GM20431 (cell line): ENCODE measurements around the gene FOXJ3.

Experiments used
- in situ Hi-C: fragments of 300-500 bp; cut with MseI, MboI; formaldehyde crosslinking; loops from one replicate; pipeline ENCODE4 v1.15.0; 2020; ENCODE audit warnings: low sequenced_read_pairs; ENCODE audit not compliant: unreplicated experiment

FOXJ3 gene

DNA sequence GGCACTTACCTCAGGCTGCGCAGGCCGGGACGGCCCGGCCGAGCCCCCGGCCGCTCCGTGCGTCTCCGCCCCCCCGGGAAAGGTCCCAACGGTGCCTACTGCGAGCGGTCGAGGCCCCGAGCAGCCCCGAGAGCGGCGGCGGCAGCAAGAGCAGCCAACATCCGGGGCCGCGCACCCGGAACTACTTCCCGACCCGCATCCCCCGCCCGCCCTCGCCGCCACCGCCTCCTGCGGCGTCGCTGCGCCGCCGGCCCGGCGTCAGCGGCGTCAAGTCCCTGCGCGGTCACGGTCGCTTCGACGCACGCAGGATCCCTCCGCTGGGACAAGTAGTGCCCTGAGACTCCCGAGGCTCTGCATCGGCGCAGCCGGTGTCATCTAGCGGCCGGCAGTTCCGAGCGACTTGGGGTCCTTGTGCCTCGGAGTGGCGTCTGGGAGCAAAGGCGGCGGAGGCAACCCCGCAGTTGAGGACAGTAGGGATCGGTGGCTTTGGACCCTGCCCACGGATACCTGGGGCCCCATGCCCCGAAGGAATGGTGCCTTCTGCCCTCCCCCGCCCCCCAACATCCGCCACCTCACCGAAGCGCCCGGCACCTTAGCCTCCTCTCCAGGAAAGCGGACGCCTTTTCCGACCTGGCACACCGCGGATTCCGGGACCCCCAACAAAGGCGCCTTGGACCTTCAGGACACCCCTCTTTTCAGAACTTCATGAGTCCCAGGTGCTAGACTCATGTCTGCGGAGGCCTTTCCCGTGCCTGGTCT, at the start of gene FOXJ3:
Gene FOXJ3, minus strand, starts transcription at position 186 of the 759 bp plus-strand sequence. CDS start 24,142 bp downstream, outside the sequence.
- in situ Hi-C loops, result no loop called here

DNA sequence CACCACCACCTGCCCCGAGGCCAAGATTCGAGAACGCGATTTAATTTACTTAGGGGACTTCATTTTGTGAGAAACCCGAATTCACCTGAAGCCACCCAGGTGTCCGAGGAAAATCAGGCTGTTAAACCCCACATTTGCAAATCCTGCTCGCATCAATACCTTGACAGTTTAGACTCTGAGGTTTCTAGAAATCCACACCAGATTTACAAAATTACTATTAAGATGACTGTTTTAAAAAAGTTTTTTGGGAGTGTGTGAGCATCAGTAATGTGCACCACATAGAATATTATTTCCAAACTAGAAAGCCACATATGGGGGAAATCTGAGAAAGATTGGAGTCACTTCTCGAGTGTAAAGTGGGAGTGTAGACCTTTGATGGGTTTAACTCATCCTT, 46.2 kb upstream of the FOXJ3 start:
- in situ Hi-C loops, result no loop called here

GRCh38 chr1:42380586-42381279, 45.7 kb upstream of the FOXJ3 start, which contains the start of gene RIMKLA:
Gene RIMKLA, plus strand, starts transcription at chr1:42380792. Its CDS starts 143 bp downstream, at chr1:42380935.
- in situ Hi-C loops, result no loop called here

DNA sequence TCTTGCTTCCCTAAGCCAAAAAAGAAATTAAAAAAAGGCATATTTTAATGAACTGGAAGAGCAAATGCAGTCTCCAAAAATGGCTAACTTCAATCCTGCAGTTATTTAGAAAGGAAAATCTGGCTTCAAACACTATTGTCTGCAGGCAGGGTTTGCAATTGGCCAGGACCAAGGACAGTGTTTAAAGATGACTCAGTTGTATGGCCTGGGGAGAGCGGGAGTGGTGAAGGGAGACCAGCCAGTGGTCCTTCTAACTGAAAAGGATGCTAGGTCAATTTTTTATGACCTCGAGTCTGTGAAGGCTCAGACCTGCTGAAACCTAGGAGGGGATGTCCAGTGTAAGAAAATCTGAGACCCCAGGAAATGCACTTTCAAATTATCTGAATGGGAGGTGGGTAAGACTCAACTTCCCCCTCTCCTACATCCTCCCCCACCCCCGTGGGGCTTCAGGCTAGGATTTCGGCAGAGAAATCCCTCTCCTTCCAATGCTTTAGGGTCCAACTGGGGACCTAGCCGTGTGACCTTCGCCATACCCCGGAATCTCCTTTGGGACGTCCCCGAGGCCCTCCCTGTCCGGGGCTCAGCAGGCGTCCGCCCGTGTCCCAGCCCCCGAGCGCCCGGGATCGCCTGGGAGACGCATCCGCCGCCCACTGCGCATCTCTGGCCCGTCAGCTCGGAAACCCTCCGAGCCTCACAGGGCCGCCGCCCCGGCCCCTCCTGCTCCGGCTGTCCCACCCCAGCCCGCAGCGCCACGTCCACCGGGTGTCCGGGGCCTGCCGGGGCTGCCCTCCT, 45.0 kb upstream of the FOXJ3 start:
- in situ Hi-C loops, result no loop called here

GRCh38 chr1:42372796-42373195, 37.8 kb upstream of the FOXJ3 start:
- in situ Hi-C loops, result loop anchor here (25.0 kb wide), 1 partner anchor 365 kb away; the partner anchor contains the start of gene CLDN19

GRCh38 chr1:42370876-42371549, 36.0 kb upstream of the FOXJ3 start:
- in situ Hi-C loops, result loop anchor here (25.0 kb wide), 1 partner anchor 366 kb away; the partner anchor contains the start of gene CLDN19

DNA sequence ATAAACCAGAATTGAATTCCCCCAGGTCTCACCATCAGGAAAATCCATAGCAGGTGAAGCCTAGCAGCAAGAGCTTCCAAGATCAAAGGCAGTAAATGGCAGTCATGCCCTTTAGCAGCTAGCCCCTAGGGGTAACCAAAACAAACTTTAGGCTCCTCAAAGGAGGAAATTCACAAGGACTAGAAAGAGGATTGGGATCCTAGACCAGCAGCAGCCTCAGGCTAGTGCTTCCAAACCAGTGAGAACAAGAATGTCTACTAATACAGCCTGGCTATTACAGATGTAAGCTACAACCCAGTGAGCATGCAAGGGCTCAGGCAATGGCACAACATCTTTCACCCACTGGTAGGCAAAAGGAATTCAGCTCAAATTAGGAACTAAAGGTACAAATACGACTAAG, 34.4 kb upstream of the FOXJ3 start:
- in situ Hi-C loops, result loop anchor here (25.0 kb wide), 1 partner anchor 368 kb away; the partner anchor contains the start of gene CLDN19

DNA sequence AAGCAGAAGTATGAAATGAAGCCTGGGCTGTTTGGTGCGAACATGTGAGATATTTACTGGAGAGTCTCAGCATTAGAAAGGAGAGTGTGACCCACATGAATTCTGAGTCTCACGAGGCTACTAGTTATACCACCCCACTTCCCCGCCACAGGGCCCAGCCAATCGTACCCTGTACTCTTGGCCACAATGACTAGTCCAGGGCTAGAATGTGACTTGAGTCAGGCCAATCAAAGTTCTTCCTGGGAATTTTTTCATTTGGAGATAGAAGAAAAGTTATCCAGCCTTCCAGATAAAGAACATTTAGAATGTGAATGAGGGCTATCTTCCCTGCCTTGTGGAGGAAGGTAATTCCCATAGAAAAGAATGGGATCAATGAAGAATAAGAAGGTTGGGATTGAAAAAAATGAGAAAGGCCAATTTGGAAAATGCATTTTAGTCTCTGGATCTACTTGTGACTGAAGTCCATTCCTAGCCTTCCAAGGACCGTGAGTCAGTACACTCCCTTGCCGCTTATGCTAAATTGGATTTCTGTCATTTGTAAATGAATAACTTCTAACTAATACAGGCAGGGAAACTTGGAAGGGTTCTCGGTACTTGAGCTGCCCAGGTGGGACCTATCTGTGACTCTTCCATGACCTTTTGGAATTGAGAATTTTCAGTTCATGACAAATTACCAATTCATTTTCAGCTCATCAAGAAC, 33.2 kb upstream of the FOXJ3 start:
- in situ Hi-C loops, result loop anchor here (25.0 kb wide), 1 partner anchor 369 kb away; the partner anchor contains the start of gene CLDN19

GRCh38 chr1:42365118-42365517, 30.1 kb upstream of the FOXJ3 start:
- in situ Hi-C loops, result loop anchor here (25.0 kb wide), 1 partner anchor 372 kb away; the partner anchor contains the start of gene CLDN19

DNA sequence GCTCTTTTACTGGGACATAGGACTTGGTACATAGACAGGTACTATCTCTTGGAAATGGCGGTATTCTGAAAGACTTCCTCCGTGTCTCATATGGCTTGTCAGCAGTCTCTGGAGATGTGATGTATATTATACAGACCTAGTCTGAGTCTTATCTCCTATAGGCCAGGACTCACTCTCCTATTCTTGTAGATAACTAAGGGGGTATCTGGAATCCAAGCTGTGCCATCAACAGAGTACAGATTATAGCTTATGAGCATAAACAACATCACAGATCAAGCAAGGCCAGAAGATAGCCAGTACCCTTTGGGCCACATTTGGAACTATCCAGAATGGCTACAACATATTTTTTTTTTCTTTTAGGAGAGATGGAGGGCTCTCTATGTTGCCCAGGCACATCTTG, 29.5 kb upstream of the FOXJ3 start:
- in situ Hi-C loops, result loop anchor here (25.0 kb wide), 1 partner anchor 373 kb away; the partner anchor contains the start of gene CLDN19

- in situ Hi-C loops, result loop anchor here (25.0 kb wide), 1 partner anchor 373 kb away; the partner anchor contains the start of gene CLDN19
Observed at GRCh38 chr1:42364089-42364488, 29.1 kb upstream of the FOXJ3 start.

DNA sequence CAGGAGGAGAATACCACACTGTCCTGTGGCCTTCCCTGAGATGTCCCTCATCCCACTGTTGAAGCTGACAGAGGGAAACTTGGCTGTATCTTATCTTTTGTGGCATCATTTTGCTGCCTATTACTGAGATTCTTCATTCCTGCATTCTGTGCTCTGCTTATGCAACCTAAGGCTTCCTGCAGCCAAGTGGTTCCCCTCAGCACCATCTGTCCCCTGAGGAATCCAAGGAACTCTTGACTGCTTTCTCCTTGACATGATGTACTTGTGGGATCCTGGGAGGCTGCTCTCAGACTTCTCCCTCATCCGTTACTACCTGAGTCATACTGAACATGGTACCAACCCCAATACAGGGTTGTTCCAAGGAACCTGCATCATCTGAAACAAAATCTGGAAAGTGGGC, 24.4 kb upstream of the FOXJ3 start:
- in situ Hi-C loops, result loop anchor here (25.0 kb wide), 1 partner anchor 378 kb away; the partner anchor contains the start of gene CLDN19

- in situ Hi-C loops, result loop anchor here (25.0 kb wide), 1 partner anchor 379 kb away; the partner anchor contains the start of gene CLDN19
Observed at GRCh38 chr1:42358791-42359190, 23.8 kb upstream of the FOXJ3 start.

GRCh38 chr1:42350086-42350485, 15.1 kb upstream of the FOXJ3 start:
- in situ Hi-C loops, result loop anchor here (25.0 kb wide), 1 partner anchor 387 kb away; the partner anchor contains the start of gene CLDN19

DNA sequence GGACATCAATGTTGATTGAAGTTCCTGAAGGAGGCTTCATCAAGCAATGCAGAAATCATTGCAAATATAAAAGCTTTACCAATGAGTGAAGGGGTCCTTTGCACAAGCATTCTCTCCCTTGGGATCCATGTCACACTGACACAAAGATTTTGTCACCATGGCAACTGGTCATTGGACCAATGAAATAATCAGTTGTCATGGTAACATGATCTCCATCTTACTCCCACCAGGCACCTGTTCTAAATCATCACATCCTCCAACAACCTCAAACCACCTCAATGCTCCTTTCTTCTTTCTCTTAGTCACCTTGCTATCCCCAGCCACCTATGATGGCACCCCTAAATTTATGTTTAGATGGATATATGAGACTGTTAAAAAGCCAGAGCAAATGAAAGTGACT, 13.5 kb upstream of the FOXJ3 start:
- in situ Hi-C loops, result no loop called here

DNA sequence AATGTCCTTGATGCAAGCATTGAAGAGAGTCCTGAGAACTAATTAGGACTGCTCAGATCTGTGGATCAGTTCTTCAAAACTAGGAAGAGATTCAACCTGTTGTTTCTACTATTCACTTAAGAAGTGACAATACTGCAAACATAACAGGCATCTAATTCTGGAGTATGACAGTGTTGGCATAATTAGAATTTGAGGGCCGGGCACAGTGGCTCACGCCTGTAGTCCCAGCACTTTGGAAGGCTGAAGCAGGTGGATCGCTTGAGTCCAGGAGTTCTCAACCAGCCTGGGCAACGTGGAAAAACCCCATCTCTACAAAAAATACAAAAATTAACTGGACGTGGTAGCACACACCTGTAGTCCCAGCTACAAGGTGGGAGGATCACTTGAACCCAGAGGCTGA, 8.0 kb upstream of the FOXJ3 start:
- in situ Hi-C loops, result no loop called here

- in situ Hi-C loops, result no loop called here
Observed at GRCh38 chr1:42340901-42341300, 5.9 kb upstream of the FOXJ3 start.

GRCh38 chr1:42340093-42340492, 5.1 kb upstream of the FOXJ3 start:
- in situ Hi-C loops, result no loop called here

GRCh38 chr1:42336978-42337377, 1.9 kb upstream of the FOXJ3 start:
- in situ Hi-C loops, result no loop called here
